Lung microvascular endothelial cell (primary cell): Measurements from ENCODE around the gene SLC39A5. TPM values are rescaled to one million over a fixed set of nuclear protein-coding genes. Genes with fewer than 3 reads are reported as not detected.
"Not testable (repeated sequence)": the region's sequence is repeated elsewhere in the genome, so short reads cannot be mapped to it uniquely, and the experiment has no call there.

Source experiments
- DNase-seq, 2 donors: peaks; one replicate each; pipeline versions ENCODE4 v3.0.0 to v3.0.0-alpha.2; 2010; ENCODE audit warnings: low read depth in 2 of 2
- total RNA-seq: library from RNA; depleted of rRNA; stranded (reverse); fragments of >200 nt; gene quantifications from 2 replicates; pipeline ENCODE4 v1.2.1, GENCODE V29; 2014

Gene SLC39A5
- total RNA-seq, 1 donor from 2014 or later, result not detected

- DNase-seq, result no peak
Observed at GRCh38 chr12:56244494-56244893, 14.6 kb downstream of the SLC39A5 start.

GRCh38 chr12:56247923-56248322 lies 18.1 kb downstream of the SLC39A5 start:
- no peak for DNase-seq

GRCh38 chr12:56248711-56249110 lies 18.9 kb downstream of the SLC39A5 start:
- no peak for DNase-seq

GRCh38 chr12:56252649-56253048 lies 22.8 kb downstream of the SLC39A5 start:
- no peak for DNase-seq

GRCh38 chr12:56253091-56253490 lies 23.2 kb downstream of the SLC39A5 start:
- no peak for DNase-seq

- no peak for DNase-seq
Observed at GRCh38 chr12:56255671-56256070, 25.8 kb downstream of the SLC39A5 start.

GRCh38 chr12:56256326-56256960 lies 26.6 kb downstream of the SLC39A5 start:
- DNase-seq, result peak in 1 of 2 donors; percentile 43

- no peak for DNase-seq
Observed at GRCh38 chr12:56257071-56257470, 27.2 kb downstream of the SLC39A5 start.

GRCh38 chr12:56257491-56258067 lies 27.7 kb downstream of the SLC39A5 start:
- DNase-seq, result peak; percentile 19 to 42

- DNase-seq, result peak; percentile 79
Observed at GRCh38 chr12:56258068-56258819, 28.4 kb downstream of the SLC39A5 start, which contains the start of gene ANKRD52. Gene ANKRD52 (minus strand): TSS chr12:56258384. CDS start chr12:56258269, 115 bp downstream.

GRCh38 chr12:56258820-56259183 lies 29.0 kb downstream of the SLC39A5 start:
- no peak for DNase-seq

GRCh38 chr12:56260380-56260779 lies 30.5 kb downstream of the SLC39A5 start:
- no peak for DNase-seq

GRCh38 chr12:56260921-56261320 lies 31.1 kb downstream of the SLC39A5 start:
- no peak for DNase-seq

GRCh38 chr12:56261503-56262232 lies 31.8 kb downstream of the SLC39A5 start:
- peak in 1 of 2 donors; percentile 37 for DNase-seq

GRCh38 chr12:56262955-56263354 lies 33.1 kb downstream of the SLC39A5 start:
- not testable (repeated sequence) for DNase-seq

- not testable (repeated sequence) for DNase-seq
Observed at GRCh38 chr12:56266068-56266692, 36.3 kb downstream of the SLC39A5 start.

GRCh38 chr12:56266693-56267442 lies 37.0 kb downstream of the SLC39A5 start, which contains the start of gene COQ10A:
Gene COQ10A (plus strand): TSS chr12:56266942. CDS start chr12:56267119, 177 bp downstream.
- DNase-seq, result peak; percentile 85 to 88

GRCh38 chr12:56267443-56268071 lies 37.7 kb downstream of the SLC39A5 start:
- DNase-seq, result no peak

- DNase-seq, result peak in 1 of 2 donors; percentile 44
Observed at GRCh38 chr12:56271031-56271430, 41.2 kb downstream of the SLC39A5 start.

- DNase-seq, result not testable (repeated sequence)
Observed at GRCh38 chr12:56272468-56272867, 42.6 kb downstream of the SLC39A5 start.
